OCI-LY7 (cell line): ENCODE data around the gene PREP. TPM values are rescaled to one million over a fixed set of nuclear protein-coding genes. Genes with fewer than 3 reads are reported as not detected.

Source experiments
- BruUV-seq: library from RNA; stranded (reverse); fragments of 400-500 nt; replicated peaks from 2 replicates; lab custom pipeline; 2021; lab: Mats Ljungman, UMichigan
- CTCF ChIA-PET: fragments of 300-600 bp; sonication (Branson Sonifier 250); formaldehyde crosslinking; loops from one replicate; lab custom pipeline; 2022; ENCODE audit warnings: antibody characterized with exemption; ENCODE audit not compliant: unreplicated experiment; lab: Charles Lee
- POLR2A ChIA-PET: fragments of 300-600 bp; sonication (Branson Sonifier 250); formaldehyde crosslinking; loops from one replicate; lab custom pipeline; 2022; ENCODE audit warnings: antibody characterized with exemption; lab: Charles Lee
- DNase-seq: peaks from one replicate; pipeline ENCODE4 v3.0.0-alpha.2; 2015; ENCODE audit warnings: low spot score
- H2AFZ ChIP-seq: fragments of 200-600 bp; sonication (generic), shearing (Covaris generic); 2 replicates; pipeline ENCODE4 v1.6.1; 2014; ENCODE audit warnings: mild to moderate bottlenecking, antibody characterized with exemption, low read length, moderate library complexity
- H3K27ac ChIP-seq: fragments of 200-600 bp; sonication (generic); 2 replicates; pipeline ENCODE4 v1.5.1; 2014; ENCODE audit warnings: mixed run types, low read depth, mild to moderate bottlenecking, moderate library complexity, low read length, inconsistent platforms; ENCODE audit not compliant: poor library complexity, severe bottlenecking
- H3K36me3 ChIP-seq: fragments of 200-600 bp; sonication (generic); 2 replicates; pipeline ENCODE4 v1.6.1; 2014; ENCODE audit warnings: mild to moderate bottlenecking, antibody characterized with exemption, low read length, moderate library complexity, mixed read lengths; ENCODE audit not compliant: insufficient read depth
- H3K4me1 ChIP-seq: fragments of 200-600 bp; sonication (generic); 2 replicates; pipeline ENCODE4 v1.5.1; 2014; ENCODE audit warnings: mild to moderate bottlenecking, low read length; ENCODE audit not compliant: insufficient read depth, poor library complexity, severe bottlenecking
- H3K4me2 ChIP-seq: fragments of 200-600 bp; sonication (generic); 2 replicates; pipeline ENCODE4 v1.6.1; 2014; ENCODE audit warnings: mild to moderate bottlenecking, low read length
- H3K4me3 ChIP-seq: fragments of 200-600 bp; sonication (generic); 2 replicates; pipeline ENCODE4 v1.5.1; 2014; ENCODE audit warnings: mild to moderate bottlenecking, low read depth, low read length; ENCODE audit not compliant: poor library complexity, severe bottlenecking
- H3K79me2 ChIP-seq: fragments of 200-600 bp; sonication (generic); 2 replicates; pipeline ENCODE4 v1.6.1; 2016; ENCODE audit warnings: low read depth, mild to moderate bottlenecking, low read length, moderate library complexity, mixed read lengths; ENCODE audit not compliant: insufficient read depth
- H3K9me2 ChIP-seq: fragments of 200-600 bp; sonication (generic); 2 replicates; pipeline ENCODE4 v1.6.1; 2016; ENCODE audit warnings: mild to moderate bottlenecking, low read length, mixed read lengths; ENCODE audit not compliant: insufficient read depth
- H3K9me3 ChIP-seq: fragments of 200-600 bp; sonication (generic); 2 replicates; pipeline ENCODE4 v1.6.1; 2014; ENCODE audit warnings: mild to moderate bottlenecking, mixed run types, low read length, mixed read lengths
- H4K20me1 ChIP-seq: fragments of 200-600 bp; sonication (generic); 2 replicates; pipeline ENCODE4 v1.6.1; 2014; ENCODE audit warnings: mild to moderate bottlenecking, antibody characterized with exemption, low read length, moderate library complexity, mixed read lengths; ENCODE audit not compliant: insufficient read depth
- EZH2phosphoT487 ChIP-seq: fragments of 200-600 bp; sonication (generic); IDR thresholded peaks from 2 replicates; pipeline ENCODE4 v1.6.1; 2018; ENCODE audit warnings: low read depth, borderline replicate concordance, mild to moderate bottlenecking, mixed run types, antibody characterized with exemption, low read length, moderate library complexity, mixed read lengths
- intact Hi-C: fragments of 100-400 bp; cut with micrococcal nuclease; formaldehyde crosslinking; loops from one replicate; pipeline ENCODE4 v1.10.0; 2022; ENCODE audit not compliant: unreplicated experiment
- total RNA-seq, 2 experiments: library from RNA; depleted of rRNA in 1 of 2; stranded (reverse); fragments of >200 nt in 1 of 2; shearing (Covaris generic) in 1 of 2; gene quantifications; 2 replicates each; pipeline ENCODE4 v1.2.3, GENCODE V29; 2014 to 2022
- TF ChIP-seq, protein P1 (sequence below): fragments of 200-600 bp; sonication (generic); conservative IDR thresholded peaks from 2 replicates; pipeline ENCODE4 v1.5.1; 2014; ENCODE audit warnings: mild to moderate bottlenecking, antibody characterized with exemption, low read length, moderate library complexity, mixed read lengths

PREP gene
- total RNA-seq, 2 experiments from 2014 or later = 10.4 to 27.0 TPM

DNA sequence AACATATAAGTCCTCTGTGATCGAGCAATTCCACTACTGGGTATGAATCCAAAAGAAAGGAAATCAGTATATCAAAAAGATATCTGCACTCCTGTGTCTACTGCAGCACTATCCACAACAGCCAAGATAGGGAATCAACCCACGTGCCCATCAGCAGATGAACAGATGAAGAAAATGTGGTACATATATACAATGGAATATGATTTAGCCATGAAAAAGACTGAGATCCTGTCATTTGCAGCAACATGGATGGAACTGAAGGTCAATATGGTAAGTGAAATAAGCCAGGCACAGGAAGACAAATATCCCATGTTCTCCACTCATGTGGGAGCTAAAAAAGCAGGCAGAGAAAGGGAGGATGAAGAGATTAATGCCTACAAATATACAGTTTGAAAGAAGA is 127.3 kb downstream of the PREP start:
- no peaks in the 10 kb centered on the region for H3K9me2 ChIP-seq
- POLR2A ChIA-PET = interaction anchor here (1.5 kb wide), 1 partner anchor 14 kb away, joined by 4 read pairs; no protein-coding TSS in a partner anchor
- no peak overlapping the region for H3K4me3 ChIP-seq
- CTCF ChIA-PET = no interaction called here
- no peaks in the 10 kb centered on the region for H3K9me3 ChIP-seq
- BruUV-seq = no TSS peak
- H3K27ac ChIP-seq = no peak overlapping the region
- H3K4me1 ChIP-seq = no peaks in the 10 kb centered on the region
- no peak for DNase-seq
- intact Hi-C loops = no loop called here
- 0 out of 2 replicates have a peak, but pooled peaks cover 11% of the 10 kb centered on the region for H3K36me3 ChIP-seq
- H3K4me2 ChIP-seq = no peak overlapping the region
- TF ChIP-seq EZH2phosphoT487 = no peak
- TF ChIP-seq, protein P1, sequence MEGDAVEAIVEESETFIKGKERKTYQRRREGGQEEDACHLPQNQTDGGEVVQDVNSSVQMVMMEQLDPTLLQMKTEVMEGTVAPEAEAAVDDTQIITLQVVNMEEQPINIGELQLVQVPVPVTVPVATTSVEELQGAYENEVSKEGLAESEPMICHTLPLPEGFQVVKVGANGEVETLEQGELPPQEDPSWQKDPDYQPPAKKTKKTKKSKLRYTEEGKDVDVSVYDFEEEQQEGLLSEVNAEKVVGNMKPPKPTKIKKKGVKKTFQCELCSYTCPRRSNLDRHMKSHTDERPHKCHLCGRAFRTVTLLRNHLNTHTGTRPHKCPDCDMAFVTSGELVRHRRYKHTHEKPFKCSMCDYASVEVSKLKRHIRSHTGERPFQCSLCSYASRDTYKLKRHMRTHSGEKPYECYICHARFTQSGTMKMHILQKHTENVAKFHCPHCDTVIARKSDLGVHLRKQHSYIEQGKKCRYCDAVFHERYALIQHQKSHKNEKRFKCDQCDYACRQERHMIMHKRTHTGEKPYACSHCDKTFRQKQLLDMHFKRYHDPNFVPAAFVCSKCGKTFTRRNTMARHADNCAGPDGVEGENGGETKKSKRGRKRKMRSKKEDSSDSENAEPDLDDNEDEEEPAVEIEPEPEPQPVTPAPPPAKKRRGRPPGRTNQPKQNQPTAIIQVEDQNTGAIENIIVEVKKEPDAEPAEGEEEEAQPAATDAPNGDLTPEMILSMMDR = no peak
- no peaks in the 10 kb centered on the region for H4K20me1 ChIP-seq
- H2AFZ ChIP-seq = no peak overlapping the region
- no peaks in the 10 kb centered on the region for H3K79me2 ChIP-seq

DNA sequence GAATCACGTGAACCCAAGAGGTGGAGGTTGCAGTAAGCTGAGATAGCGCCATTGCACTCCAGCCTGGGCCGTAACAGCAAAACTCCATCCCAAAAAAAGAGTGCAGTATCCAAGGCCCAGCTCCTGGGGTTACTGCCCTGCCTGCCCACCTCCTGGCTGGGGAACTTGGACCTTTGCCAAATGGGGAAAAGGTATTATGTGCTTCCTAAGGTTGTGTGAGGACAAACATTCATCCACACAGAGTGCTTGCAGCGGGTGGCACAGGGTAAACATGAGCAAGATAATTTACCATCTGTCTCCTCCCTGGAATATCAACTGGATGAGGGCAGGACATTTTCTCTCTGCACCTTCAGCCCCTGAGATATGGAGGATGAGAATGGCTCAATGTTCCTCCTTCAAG is 128.2 kb downstream of the PREP start:
- DNase-seq = no peak
- ChIA-PET CTCF (no interaction called here), POLR2A (interaction anchor here (1.1 to 1.5 kb wide), 2 partner anchors 13 to 15 kb away, joined by 3 to 4 read pairs; no protein-coding TSS in a partner anchor)
- no peaks in the 10 kb centered on the region for H4K20me1 ChIP-seq
- H3K4me3 ChIP-seq = no peak overlapping the region
- H2AFZ ChIP-seq = no peak overlapping the region
- H3K9me3 ChIP-seq = no peaks in the 10 kb centered on the region
- no peak overlapping the region for H3K27ac ChIP-seq
- BruUV-seq = no TSS peak
- H3K36me3 ChIP-seq = 0 out of 2 replicates have a peak, but pooled peaks cover 11% of the 10 kb centered on the region
- intact Hi-C loops = no loop called here
- no peaks in the 10 kb centered on the region for H3K79me2 ChIP-seq
- no peak for TF ChIP-seq EZH2phosphoT487
- TF ChIP-seq, protein P1 = no peak
- no peaks in the 10 kb centered on the region for H3K9me2 ChIP-seq
- no peak overlapping the region for H3K4me2 ChIP-seq
- H3K4me1 ChIP-seq = no peaks in the 10 kb centered on the region

DNA sequence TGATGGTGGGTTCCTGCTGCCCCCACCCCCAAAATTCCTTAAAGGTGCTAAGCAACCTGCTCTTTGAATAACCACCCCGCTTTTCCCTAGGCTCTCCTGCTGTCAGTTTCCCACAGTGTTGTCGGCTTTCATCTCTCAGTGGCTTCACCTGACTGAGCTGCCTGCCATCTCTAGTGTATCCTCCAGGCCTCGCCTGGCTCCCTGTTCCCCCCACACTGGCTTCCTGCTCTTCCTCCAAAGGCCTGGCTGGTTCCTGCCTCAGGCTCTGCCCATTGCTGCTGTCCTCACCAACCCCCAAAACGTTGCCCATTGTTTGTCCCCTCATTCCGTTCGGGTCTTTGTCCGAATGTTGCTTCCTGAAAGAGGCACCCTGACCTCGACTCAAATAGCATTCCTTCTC is 129.3 kb downstream of the PREP start:
- H3K4me1 ChIP-seq = no peaks in the 10 kb centered on the region
- H4K20me1 ChIP-seq = no peaks in the 10 kb centered on the region
- intact Hi-C loops = no loop called here
- TF ChIP-seq, protein P1 = no peak
- no peak for TF ChIP-seq EZH2phosphoT487
- no peak overlapping the region for H2AFZ ChIP-seq
- POLR2A ChIA-PET = no interaction called here
- BruUV-seq = no TSS peak
- no peaks in the 10 kb centered on the region for H3K9me2 ChIP-seq
- H3K9me3 ChIP-seq = no peaks in the 10 kb centered on the region
- 0 out of 2 replicates have a peak, but pooled peaks cover 11% of the 10 kb centered on the region for H3K36me3 ChIP-seq
- no peak for DNase-seq
- no peaks in the 10 kb centered on the region for H3K79me2 ChIP-seq
- CTCF ChIA-PET = no interaction called here
- H3K27ac ChIP-seq = no peak overlapping the region
- no peak overlapping the region for H3K4me3 ChIP-seq
- no peak overlapping the region for H3K4me2 ChIP-seq
